BJ (cell line): Measurements from ENCODE around the gene HK2. TPM values are rescaled to one million over a fixed set of nuclear protein-coding genes. Genes with fewer than 3 reads are reported as not detected.
A peak's percentile ranks its signal among the peaks of the same experiment; 100 is the strongest.

Experiments used
- CTCF ChIA-PET: fragments of 350-600 bp; formaldehyde crosslinking; extraction: SDS; loops from one replicate; lab custom pipeline; 2021; ENCODE audit warnings: antibody characterized with exemption, inconsistent platforms; lab: Yijun Ruan, JAX
- POLR2A ChIA-PET: fragments of 300-600 bp; sonication (Branson Sonifier 250); formaldehyde crosslinking; extraction: SDS; loops from one replicate; lab custom pipeline; 2021; ENCODE audit warnings: antibody characterized with exemption; lab: Charles Lee
- DNase-seq: peaks from one replicate; pipeline ENCODE4 v3.0.0-alpha.2; 2011; ENCODE audit warnings: low read depth
- H3K27me3 ChIP-seq: 2 replicates; pipeline ENCODE4 v1.6.0; 2011; ENCODE audit warnings: low read length; ENCODE audit not compliant: control insufficient read depth, insufficient read depth
- H3K36me3 ChIP-seq: 2 replicates; pipeline ENCODE4 v1.5.1; 2011; ENCODE audit warnings: low read length; ENCODE audit not compliant: control insufficient read depth, insufficient read depth
- H3K4me3 ChIP-seq: 2 replicates; pipeline ENCODE4 v1.5.1; 2011; ENCODE audit warnings: low read depth, mild to moderate bottlenecking, control low read depth, low read length
- polyA plus RNA-seq: library from polyadenylated mRNA; depleted of rRNA; stranded (reverse); fragments of >200 nt; gene quantifications from 2 replicates; pipeline ENCODE4 v1.2.3, GENCODE V29; 2011
- TF ChIP-seq, protein P1 (sequence below): IDR thresholded peaks from 2 replicates; pipeline ENCODE4 v1.5.1; 2011; ENCODE audit warnings: low read depth, mild to moderate bottlenecking, control low read depth, inconsistent platforms, low read length, moderate library complexity; ENCODE audit not compliant: insufficient read depth

Gene HK2
- polyA plus RNA-seq, 1 experiment: 21.8 TPM

DNA sequence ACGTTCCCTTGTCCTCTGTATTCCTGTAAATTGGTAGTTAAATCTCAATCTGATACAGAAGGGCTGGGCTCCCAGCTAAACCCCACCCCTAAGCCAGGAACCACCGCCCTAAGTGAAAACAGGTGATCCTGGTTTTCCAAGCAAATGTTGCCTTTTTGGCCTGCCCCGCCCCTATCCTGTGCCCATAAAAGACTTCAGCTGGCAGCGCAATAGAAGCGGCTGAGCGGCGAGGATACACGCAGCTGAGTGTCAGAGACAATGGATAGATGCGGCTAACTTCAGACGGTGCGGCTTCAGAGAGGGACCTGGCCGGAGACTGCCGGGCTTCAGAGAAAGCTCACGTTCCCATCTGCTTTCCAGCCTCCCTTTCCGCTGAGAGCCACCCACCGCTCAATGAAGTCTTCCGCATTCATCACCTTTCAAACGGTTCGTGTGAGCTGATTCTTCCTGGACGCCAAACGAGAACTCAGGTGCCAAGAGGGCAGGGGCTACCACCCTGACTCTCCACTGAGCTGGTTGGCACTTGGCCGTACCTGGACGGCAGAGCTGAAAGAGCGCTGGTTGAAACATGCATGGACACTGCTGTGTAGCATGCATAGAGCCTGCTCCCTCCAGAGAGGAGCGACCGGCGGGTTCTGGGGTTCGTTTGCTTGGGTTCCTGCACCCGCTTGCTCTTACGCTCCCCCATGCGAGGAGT lies 75.0 kb downstream of the HK2 start:
- POLR2A ChIA-PET: no interaction called here
- no peak for DNase-seq

DNA sequence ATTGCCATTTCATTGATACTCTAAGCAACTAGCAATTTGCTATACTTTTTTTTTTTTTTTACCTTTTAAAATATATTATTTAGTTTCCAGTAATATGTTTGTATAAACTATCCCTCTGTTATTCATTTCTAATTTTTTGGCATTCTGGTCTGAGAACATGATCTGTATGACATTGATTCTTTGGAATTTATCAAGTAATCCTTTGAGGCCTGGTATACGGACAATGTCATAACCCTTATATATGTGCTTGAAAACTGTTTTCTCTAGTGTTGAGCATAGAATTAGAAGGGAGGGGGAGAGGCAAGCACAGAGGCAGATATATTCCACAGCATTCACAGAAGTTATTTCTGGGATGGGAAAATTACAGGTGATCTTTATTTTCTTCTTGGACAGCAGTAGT lies 76.3 kb downstream of the HK2 start:
- ChIA-PET POLR2A (no interaction called here), CTCF (no interaction called here)
- H3K27me3 ChIP-seq: no peaks in the 10 kb centered on the region
- no peak overlapping the region for H3K4me3 ChIP-seq
- DNase-seq: no peak
- no peaks in the 10 kb centered on the region for H3K36me3 ChIP-seq
- TF ChIP-seq, protein P1, sequence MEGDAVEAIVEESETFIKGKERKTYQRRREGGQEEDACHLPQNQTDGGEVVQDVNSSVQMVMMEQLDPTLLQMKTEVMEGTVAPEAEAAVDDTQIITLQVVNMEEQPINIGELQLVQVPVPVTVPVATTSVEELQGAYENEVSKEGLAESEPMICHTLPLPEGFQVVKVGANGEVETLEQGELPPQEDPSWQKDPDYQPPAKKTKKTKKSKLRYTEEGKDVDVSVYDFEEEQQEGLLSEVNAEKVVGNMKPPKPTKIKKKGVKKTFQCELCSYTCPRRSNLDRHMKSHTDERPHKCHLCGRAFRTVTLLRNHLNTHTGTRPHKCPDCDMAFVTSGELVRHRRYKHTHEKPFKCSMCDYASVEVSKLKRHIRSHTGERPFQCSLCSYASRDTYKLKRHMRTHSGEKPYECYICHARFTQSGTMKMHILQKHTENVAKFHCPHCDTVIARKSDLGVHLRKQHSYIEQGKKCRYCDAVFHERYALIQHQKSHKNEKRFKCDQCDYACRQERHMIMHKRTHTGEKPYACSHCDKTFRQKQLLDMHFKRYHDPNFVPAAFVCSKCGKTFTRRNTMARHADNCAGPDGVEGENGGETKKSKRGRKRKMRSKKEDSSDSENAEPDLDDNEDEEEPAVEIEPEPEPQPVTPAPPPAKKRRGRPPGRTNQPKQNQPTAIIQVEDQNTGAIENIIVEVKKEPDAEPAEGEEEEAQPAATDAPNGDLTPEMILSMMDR: no peak

More for the DNA sequence above, 75.0 kb downstream of the HK2 start:
- TF ChIP-seq, protein P1: no peak
- CTCF ChIA-PET: interaction anchor here (0.6 to 0.8 kb wide), 3 partner anchors 9 to 459 kb away, joined by 3 to 4 read pairs (median 3); no protein-coding TSS in a partner anchor
- H3K36me3 ChIP-seq: no peaks in the 10 kb centered on the region
- H3K27me3 ChIP-seq: no peaks in the 10 kb centered on the region
- H3K4me3 ChIP-seq: peak overlapping the region; percentile 10

DNA sequence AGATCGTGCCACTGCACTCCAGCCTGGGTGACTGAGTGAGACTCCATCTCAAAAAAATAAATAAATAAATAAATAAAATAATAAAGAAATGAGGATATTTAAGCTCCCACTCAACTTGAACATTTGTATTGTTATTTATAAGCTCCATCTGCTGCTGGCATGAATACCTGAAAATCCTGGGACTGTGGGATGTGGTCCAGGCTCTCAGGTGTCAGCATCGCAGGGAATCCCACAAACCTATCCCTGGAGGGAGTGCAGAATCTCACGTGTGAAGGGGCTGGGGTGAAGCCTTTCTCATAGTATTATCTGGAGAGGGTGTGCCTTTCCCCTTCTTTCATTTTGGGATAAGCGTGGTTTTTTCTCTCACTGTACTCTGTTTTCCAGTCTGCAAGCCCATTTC lies 77.1 kb downstream of the HK2 start:
- POLR2A ChIA-PET: no interaction called here
- H3K36me3 ChIP-seq: no peaks in the 10 kb centered on the region
- no peaks in the 10 kb centered on the region for H3K27me3 ChIP-seq
- no peak overlapping the region for H3K4me3 ChIP-seq
- CTCF ChIA-PET: interaction anchor here (1.0 kb wide), 1 partner anchor 74 kb away, joined by 3 read pairs; no protein-coding TSS in a partner anchor
- TF ChIP-seq, protein P1: no peak
- DNase-seq: no peak

DNA sequence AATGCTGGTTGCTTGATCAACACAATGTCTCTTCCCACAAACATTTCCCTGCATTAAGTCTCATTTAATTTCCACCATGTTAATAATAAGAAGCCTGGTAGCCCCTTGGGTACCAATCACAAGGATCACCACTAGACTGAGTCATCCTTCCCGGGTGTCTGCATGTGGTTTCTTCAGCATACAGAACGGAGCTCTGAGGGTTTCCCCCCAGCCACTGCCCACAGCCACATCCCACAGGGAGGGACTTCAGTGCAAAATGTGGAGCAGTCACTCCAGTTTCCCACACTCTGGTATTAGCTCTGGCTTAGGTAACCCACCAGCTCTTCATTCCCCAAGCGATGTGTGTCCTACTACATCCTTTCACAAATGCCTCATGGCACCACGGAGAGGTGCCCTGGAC lies 81.8 kb downstream of the HK2 start:
- no peaks in the 10 kb centered on the region for H3K36me3 ChIP-seq
- CTCF ChIA-PET: interaction anchor here (1.0 to 1.2 kb wide), 2 partner anchors 12 to 17 kb away, joined by 3 read pairs; no protein-coding TSS in a partner anchor
- no peak overlapping the region for H3K4me3 ChIP-seq
- no peaks in the 10 kb centered on the region for H3K27me3 ChIP-seq
- POLR2A ChIA-PET: no interaction called here
- TF ChIP-seq, protein P1: no peak
- DNase-seq: no peak

DNA sequence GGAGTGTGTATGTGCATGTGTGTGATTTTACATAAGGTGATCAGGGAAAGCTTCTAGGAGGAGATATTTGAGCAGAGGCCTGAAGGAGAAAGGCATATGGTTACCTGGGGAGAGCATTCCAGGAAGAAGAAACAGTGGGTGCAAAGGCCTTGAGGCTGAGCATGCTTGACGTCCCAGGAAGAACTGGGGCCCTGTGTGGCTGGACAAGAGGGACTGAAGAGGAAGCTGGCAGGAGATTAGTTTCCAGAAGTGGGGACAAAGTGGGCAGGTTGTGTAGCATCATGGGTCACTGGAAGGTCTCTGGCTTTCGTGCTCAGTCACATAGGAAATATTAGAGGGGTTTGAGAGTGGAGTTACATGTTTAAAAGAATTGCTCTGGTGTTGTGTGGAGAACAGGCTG lies 82.5 kb downstream of the HK2 start:
- H3K27me3 ChIP-seq: no peaks in the 10 kb centered on the region
- ChIA-PET POLR2A (no interaction called here), CTCF (interaction anchor here (1.0 to 1.2 kb wide), 4 partner anchors 11 to 283 kb away, joined by 3 read pairs; partner anchors contain the start of gene TACR1)

More for the DNA sequence above, 82.5 kb downstream of the HK2 start:
- Histone ChIP-seq H3K36me3 (no peaks in the 10 kb centered on the region), H3K4me3 (no peak overlapping the region)
- TF ChIP-seq, protein P1: no peak
- no peak for DNase-seq
